ENCODE data around the gene SOCS7. TPM values are rescaled to one million over a fixed set of nuclear protein-coding genes. Genes with fewer than 3 reads are reported as not detected.

The SOCS7 gene
- total and polyA plus RNA-seq, 10 donors = 1.2 to 20.2 (median 10.5) TPM

DNA sequence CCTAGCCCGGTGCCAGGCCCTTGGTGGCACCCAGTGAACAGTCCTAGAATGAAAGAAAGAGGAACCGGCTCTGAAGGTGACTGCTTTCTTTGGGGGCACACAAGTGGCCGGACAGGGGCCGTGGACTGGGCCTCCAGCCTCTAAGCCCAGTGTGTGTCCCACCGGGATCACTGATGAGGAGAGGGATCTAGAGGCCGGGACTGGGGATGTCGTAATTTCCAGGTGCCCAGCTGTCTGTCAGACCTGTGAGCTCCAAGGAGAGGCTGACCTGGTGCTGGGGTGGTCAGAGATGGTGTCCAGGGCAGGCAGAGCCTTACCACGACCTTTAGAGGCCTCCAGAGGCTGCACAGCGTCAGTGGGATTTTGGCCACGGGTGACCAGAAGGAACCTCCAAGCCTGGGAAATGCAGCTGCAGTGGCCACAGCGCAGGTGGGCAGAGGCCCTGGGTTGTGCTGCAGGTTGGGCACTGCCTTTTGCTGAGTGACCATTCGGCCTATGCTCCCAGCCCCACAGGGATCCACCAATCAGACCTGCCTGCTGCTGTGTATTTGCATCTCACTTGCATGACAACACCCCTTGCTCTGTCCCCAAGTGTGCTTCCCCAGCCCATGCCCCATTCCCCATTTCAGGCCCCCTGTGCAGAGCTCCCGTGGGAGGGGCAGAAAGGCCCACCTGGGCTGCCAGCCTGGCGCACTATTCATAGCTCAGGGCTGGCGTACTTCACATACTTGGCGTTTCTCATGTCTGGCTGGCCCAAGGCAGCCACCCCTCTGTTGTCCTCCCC is 89.2 kb downstream of the SOCS7 start:
- no peak for DNase-seq
- intact Hi-C loops (cut with DNase I; ENCODE audit: low total_unique reads) = no loop called here
- Histone ChIP-seq H3K9me3 (no peaks in the 10 kb centered on the region), H3K27me3 (replicated peaks in 1 of 7) (peaks cover 0 to 8% (median 0%) of the 10 kb centered on the region in 7 donors), H3K4me1 (peaks cover 15 to 78% (median 44%) of the 10 kb centered on the region in 6 donors), H3K27ac (peak overlapping the region in 1 of 8 donors; percentile 38), H3K36me3 (no peaks in the 10 kb centered on the region), H3K4me3 (no peak overlapping the region)
- TF ChIP-seq, protein P1, sequence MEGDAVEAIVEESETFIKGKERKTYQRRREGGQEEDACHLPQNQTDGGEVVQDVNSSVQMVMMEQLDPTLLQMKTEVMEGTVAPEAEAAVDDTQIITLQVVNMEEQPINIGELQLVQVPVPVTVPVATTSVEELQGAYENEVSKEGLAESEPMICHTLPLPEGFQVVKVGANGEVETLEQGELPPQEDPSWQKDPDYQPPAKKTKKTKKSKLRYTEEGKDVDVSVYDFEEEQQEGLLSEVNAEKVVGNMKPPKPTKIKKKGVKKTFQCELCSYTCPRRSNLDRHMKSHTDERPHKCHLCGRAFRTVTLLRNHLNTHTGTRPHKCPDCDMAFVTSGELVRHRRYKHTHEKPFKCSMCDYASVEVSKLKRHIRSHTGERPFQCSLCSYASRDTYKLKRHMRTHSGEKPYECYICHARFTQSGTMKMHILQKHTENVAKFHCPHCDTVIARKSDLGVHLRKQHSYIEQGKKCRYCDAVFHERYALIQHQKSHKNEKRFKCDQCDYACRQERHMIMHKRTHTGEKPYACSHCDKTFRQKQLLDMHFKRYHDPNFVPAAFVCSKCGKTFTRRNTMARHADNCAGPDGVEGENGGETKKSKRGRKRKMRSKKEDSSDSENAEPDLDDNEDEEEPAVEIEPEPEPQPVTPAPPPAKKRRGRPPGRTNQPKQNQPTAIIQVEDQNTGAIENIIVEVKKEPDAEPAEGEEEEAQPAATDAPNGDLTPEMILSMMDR (IDR thresholded peaks at IDR 0.05 in 8 of 11, conservative IDR thresholded peaks at IDR 0.05 in 3 of 11) = no peak
- no peak for TF ChIP-seq POLR2AphosphoS5 (IDR thresholded peaks at IDR 0.05)
- TF ChIP-seq POLR2A (IDR thresholded peaks at IDR 0.05) = no peak
- WGBS, 5 donors = 70 to 82% (median 74%) methylated on average over 11 to 16 of the region's 16 CpGs

DNA sequence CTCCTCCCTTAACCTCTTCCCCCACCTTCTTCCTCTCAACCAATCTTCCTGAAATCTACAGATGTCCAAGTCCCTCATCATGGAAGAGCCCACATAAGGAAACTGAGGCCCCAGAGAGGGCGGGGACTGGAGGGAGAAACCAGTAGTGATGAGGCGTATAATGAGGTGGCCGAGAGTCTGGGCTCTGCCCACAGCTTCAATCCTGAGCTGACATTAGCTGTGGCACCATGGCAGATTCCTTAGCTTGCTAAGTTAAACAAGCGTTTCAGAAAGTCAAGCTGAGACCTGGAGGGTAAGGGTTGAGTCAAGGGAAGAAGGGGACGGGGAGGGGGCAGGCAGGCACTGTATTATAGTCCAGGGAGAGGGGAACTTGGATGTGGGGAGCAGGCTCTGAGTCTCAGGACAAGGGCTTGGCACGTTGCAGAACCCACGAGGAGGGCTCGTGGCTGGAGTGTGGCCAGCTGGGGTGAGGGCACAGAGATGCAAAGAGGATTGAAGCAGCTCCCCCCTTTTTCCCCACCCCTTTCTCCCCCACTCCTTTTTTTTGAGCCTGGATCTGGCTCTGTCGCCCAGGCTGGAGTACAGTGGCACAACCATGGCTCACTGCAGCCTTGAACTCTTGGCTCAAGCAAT is 89.9 kb downstream of the SOCS7 start:
- no peaks in the 10 kb centered on the region for H3K36me3 ChIP-seq
- no peaks in the 10 kb centered on the region for H3K9me3 ChIP-seq
- no peak for DNase-seq
- TF ChIP-seq, protein P1 (IDR thresholded peaks at IDR 0.05 in 8 of 11, conservative IDR thresholded peaks at IDR 0.05 in 3 of 11) = no peak
- TF ChIP-seq POLR2A (IDR thresholded peaks at IDR 0.05) (no peak), POLR2AphosphoS5 (IDR thresholded peaks at IDR 0.05) (no peak)
- H3K27me3 ChIP-seq (replicated peaks in 1 of 7) = peaks cover 0 to 8% (median 0%) of the 10 kb centered on the region in 7 donors
- WGBS, 5 donors = 56 to 65% (median 62%) methylated on average over 8 to 9 of the region's 9 CpGs
- no peak overlapping the region for H3K4me3 ChIP-seq
- H3K27ac ChIP-seq = peak overlapping the region in 1 of 8 donors; percentile 38
- intact Hi-C loops (cut with DNase I; ENCODE audit: low total_unique reads) = no loop called here
- H3K4me1 ChIP-seq = peaks cover 17 to 80% (median 48%) of the 10 kb centered on the region in 6 donors

DNA sequence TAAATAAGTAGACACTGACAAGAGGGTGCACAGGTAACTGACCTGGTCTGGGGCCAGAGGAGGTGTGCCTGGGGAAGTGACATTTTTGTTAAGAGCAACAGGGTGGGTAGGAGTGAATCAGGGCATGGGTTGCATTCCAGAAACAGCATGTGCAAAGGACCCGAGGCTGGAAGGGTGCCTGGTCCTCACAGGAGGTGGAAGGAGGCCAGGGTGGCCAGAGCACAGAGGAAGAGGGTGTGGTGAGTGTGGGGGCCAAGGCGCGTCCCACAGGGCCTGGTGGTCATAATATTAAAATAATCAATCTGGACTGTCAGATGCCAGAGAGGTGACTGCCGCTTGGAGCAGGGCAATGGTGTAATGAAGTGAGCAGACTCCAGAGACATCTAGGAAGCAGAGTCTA is 90.9 kb downstream of the SOCS7 start:
- WGBS, 5 donors = 54 to 78% (median 60%) methylated on average over 4 of the region's 4 CpGs
- TF ChIP-seq, protein P1 (IDR thresholded peaks at IDR 0.05 in 8 of 11, conservative IDR thresholded peaks at IDR 0.05 in 3 of 11) = no peak
- peak in 1 of 3 donors; percentile 10 for TF ChIP-seq POLR2AphosphoS5 (IDR thresholded peaks at IDR 0.05)
- no peak for TF ChIP-seq POLR2A (IDR thresholded peaks at IDR 0.05)

More for the DNA sequence above, 90.9 kb downstream of the SOCS7 start:
- Histone ChIP-seq H3K27me3 (replicated peaks in 1 of 7) (peaks cover 0 to 8% (median 0%) of the 10 kb centered on the region in 7 donors), H3K4me3 (no peak overlapping the region), H3K9me3 (no peaks in the 10 kb centered on the region), H3K4me1 (peaks cover 19 to 90% (median 50%) of the 10 kb centered on the region in 6 donors), H3K36me3 (no peaks in the 10 kb centered on the region), H3K27ac (peak overlapping the region in 3 of 8 donors; percentile 30 to 35 (median 33))
- DNase-seq = no peak
- intact Hi-C loops (cut with DNase I; ENCODE audit: low total_unique reads) = no loop called here

Data from spleen (tissue), 11 donors.